ENCODE results near the gene PIP5K1A.
"Not testable (repeated sequence)": the region's sequence is repeated elsewhere in the genome, so short reads cannot be mapped to it uniquely, and the experiment has no call there.

The PIP5K1A gene

DNA sequence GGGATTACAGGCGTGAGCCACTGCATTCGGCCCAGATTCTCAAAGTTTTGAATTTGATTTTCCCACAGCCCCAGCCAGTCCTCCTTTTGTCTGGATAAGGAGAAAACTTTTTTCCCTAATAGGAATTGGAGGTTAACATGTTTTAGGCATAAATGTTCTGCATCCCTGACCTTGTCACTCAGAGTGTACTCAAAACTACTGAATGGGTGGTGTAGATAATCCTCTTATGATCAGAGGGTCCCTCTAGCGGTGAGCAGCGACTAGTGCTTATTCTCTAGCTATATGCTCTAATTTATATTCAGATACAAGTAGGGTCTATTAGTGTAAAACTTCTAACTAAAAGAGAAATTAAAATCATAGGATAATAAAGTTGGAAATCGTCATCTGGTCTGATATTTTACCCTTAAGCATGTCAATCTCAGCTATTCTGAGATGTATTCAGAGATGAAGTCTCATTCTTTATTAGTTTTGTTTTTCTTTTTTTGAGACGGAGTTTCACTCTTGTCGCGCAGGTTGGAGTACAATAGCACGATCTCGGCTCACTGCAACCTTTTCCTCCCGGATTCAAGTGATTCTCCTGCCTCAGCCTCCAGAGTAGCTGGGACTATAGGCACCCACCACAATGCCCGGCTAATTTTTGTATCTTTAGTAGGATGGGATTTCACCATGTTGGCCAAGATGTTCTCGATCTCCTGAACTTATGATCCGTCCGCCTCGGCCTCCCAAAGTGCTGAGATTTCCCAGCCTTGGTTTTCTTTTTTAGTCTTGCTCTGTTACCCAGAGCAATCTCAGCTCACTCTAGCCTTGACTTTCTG, 53.5 kb downstream of the PIP5K1A start:
- in situ Hi-C loops (cut with MboI; ENCODE audit: low sequenced_read_pairs), result no loop called here

- in situ Hi-C loops (cut with MboI; ENCODE audit: low sequenced_read_pairs), result no loop called here
Measured at GRCh38 chr1:151254217-151255213, 56.2 kb downstream of the PIP5K1A start, which contains the start of gene PSMD4. TSS of gene PSMD4 (plus strand) at chr1:151254734. CDS start at chr1:151254783, 49 bp downstream.

GRCh38 chr1:151255381-151255780, 57.0 kb downstream of the PIP5K1A start:
- in situ Hi-C loops (cut with MboI; ENCODE audit: low sequenced_read_pairs), result no loop called here

DNA sequence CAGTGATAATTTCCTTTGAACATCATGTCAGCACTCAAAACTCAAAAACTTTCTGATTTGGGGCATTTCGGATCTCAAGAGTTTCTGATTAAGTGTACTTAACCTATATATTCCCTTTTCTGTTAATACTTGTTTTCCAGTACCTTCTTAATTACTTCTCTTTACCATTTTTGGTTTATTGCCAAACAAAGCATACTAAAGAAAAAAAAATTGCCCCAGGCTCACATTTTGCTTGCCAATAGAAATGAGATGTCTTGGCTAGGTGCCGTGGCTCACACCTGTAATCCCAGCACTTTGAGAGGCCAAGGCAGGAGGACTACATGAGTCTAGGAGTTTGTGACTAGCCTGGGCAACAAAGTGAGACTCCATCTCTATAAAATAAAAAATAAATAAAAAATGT, 61.0 kb downstream of the PIP5K1A start:
- in situ Hi-C loops (cut with MboI; ENCODE audit: low sequenced_read_pairs), result no loop called here

DNA sequence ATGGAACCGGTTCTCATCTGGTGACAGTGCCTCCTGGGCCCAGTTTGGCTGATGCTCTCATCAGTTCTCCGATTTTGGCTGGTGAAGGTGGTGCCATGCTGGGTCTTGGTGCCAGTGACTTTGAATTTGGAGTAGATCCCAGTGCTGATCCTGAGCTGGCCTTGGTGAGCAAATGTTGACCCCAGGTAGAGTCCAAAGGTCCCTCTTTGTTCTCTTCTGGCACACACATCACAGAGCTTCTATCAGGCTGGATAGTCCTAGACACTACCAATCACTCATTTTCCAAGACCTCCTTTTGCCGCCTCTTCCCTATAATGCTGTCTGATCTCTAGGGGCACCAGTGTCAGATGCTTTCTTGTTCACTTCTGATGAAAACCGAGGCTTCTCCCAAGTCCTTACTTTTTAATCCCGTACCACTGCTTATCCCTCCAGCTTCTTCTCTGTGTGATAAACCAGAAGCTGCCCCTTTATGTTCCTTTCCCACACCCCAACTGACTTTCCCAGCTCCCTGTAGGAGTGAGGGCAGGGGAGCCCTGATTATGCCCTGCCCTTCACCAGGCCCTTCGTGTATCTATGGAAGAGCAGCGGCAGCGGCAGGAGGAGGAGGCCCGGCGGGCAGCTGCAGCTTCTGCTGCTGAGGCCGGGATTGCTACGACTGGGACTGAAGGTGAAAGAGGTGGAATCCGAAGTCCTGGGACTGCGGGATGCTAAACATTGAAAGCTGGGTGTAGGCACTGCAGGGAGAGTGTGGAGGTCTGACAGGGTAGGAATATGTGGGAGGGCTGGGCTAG, 67.3 kb downstream of the PIP5K1A start:
- in situ Hi-C loops (cut with MboI; ENCODE audit: low sequenced_read_pairs), result no loop called here

DNA sequence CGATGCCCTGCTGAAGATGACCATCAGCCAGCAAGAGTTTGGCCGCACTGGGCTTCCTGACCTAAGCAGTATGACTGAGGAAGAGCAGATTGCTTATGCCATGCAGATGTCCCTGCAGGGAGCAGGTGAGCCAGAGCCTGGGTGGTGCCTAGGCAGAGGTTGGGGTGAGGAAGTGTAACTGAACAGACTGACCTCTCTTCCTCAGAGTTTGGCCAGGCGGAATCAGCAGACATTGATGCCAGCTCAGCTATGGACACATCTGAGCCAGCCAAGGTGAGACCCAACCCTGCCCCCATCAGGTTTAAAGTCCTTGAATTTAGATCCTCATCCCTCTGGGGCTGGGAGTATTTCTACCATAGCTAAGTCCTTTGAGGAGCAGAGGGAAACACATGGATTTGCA, 68.0 kb downstream of the PIP5K1A start:
- in situ Hi-C loops (cut with MboI; ENCODE audit: low sequenced_read_pairs), result no loop called here

- in situ Hi-C loops (cut with MboI; ENCODE audit: low sequenced_read_pairs), result no loop called here
Measured at GRCh38 chr1:151266821-151267220, 68.5 kb downstream of the PIP5K1A start.

DNA sequence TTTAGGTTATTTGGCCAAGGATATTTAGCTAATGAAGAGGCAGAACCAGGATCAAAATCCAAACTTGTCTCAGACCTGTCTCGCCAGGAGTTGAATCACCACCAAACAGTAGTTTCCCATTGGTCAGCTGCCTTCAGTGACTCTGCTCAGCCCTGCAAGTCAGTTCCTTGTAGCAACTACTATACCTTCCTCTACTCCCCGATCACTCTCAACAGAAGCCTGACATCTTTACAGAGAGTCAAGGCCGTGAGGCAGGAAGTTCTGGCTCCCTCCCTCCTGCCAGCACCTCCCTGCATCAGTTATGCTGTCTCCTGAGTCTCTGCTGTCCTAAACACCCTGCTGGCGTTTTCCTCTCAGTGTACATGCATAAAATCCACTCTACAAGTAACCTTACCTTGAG, 69.4 kb downstream of the PIP5K1A start:
- in situ Hi-C loops (cut with MboI; ENCODE audit: low sequenced_read_pairs), result no loop called here

DNA sequence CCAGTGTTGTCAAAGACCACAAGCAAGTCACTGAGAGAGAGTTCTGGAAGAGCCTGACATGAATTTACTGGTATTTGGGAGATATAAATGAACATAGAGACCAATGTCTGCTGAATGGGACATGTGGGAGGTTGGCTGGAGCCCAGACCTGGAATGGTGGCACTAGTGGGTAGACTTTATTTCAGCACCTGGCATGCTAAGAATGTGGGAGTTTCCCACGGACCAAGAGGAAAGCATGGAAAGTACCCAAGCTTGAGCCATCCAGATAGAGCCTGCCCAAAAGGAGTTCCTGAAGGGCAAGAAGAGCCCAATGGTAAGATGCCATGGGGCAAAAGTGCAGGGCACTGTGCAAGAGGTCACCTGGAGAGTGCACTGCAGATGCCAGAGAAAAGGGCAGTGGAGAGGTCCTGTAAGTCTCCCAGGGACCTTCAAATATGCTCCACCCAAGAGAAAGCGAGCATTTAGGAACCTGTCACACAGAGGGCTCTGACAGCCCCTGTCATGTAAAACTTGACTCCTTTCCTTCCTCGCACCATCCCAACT, 75.6 kb downstream of the PIP5K1A start:
- in situ Hi-C loops (cut with MboI; ENCODE audit: low sequenced_read_pairs), result no loop called here

DNA sequence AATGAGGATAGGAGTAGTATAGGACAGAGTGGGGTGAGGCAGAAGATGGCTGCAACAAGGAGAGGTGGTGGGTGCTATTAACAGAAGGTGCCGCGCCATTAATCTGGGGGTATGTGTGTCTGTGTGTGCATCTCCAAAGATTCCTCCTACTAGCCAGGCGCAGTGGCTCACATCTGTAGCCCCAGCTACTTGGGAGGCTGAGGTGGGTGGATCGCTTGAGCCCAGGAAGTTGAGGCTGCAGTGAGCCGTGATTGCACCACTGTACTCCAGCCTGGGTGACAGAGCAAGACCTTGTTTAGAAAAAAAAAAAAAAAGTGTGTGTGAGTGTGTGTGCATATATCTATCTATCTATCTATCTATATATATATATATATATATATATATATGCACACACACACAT, 77.0 kb downstream of the PIP5K1A start:
- in situ Hi-C loops (cut with MboI; ENCODE audit: low sequenced_read_pairs), result not testable (repeated sequence)

- in situ Hi-C loops (cut with MboI; ENCODE audit: low sequenced_read_pairs), result no loop called here
Measured at GRCh38 chr1:151277249-151277648, 78.9 kb downstream of the PIP5K1A start.

DNA sequence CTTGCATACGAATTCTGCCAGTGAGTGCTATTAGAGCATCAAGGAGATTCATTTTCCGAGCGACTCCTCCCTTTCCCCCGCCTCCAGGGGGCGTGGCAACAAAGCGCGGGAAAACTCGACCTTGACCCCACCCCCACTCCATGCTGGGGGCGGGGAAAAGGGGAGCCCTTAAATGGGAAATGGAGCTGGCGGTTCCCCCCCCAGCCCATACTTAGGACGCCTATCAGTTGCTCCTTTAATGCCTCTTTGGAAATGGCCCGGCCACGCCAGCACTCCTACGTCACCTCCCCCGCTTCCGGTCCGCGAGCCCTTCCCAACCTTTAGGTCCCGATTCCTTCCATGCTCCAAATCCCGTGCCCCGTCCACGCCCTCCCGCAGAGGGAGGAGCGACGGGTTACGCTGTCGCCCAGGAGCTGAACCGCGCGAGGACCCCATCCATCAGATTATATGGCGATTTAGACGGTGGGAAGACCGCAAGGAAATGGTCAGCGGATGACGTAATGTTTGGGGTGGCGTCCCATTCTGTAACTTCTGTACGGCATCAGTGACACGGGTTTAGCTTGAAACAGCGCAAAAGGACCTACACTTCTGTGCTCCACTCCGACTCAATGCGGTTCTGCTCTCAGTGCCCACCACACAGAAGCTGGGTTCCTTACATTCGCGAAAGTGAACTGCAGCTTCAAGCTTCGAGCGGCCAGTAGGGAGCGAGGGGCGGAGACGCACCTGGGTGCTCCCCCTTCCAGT, 83.0 kb downstream of the PIP5K1A start:
- in situ Hi-C loops (cut with MboI; ENCODE audit: low sequenced_read_pairs), result no loop called here

GRCh38 chr1:151281969-151282882, 83.9 kb downstream of the PIP5K1A start, which contains the start of gene ZNF687:
TSS of gene ZNF687 (plus strand) at chr1:151282299. CDS start at chr1:151286292, 3,993 bp downstream.
- in situ Hi-C loops (cut with MboI; ENCODE audit: low sequenced_read_pairs), result no loop called here

DNA sequence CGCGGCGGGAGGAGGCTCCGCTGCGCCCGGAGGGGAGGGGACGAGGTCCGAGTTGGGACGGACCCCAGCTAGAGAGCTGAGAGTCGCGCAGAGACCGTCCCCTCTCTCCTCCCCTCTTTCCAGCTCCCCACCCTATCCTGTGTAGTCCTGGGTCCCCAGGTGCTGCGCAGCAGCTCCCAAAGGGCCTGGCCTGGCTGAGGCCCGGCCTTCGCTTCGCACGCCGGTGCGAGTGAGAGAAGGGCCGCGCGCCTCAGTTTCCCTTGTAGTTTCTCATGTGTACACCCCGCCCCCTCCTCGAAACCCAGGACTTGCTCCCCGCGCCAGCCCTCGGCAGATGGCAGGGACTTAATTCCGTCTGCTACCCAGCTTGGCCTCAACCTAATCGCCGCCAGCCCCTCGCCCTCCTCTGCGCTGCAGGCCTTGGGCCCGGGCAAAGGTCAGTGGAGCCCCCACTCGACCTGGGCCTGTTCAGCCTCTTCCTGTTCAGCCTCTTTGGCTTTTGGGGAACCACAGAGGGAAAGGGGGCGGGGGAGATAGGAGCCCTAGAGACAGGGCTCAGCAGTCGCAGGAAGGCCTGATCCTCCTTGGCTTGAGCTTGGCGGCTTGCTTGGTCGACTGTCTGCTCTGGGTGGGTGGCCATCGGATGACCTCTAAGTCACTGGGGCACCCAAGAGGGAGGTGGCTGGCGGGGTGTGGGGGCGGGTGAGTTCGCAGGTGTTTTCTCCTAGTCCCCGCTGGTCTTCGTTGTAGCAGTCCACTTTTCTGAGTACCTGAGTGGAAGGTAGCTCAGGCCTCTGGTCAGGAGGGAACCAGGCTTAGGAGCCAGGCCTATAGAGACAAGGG, 84.8 kb downstream of the PIP5K1A start:
- in situ Hi-C loops (cut with MboI; ENCODE audit: low sequenced_read_pairs), result no loop called here

DNA sequence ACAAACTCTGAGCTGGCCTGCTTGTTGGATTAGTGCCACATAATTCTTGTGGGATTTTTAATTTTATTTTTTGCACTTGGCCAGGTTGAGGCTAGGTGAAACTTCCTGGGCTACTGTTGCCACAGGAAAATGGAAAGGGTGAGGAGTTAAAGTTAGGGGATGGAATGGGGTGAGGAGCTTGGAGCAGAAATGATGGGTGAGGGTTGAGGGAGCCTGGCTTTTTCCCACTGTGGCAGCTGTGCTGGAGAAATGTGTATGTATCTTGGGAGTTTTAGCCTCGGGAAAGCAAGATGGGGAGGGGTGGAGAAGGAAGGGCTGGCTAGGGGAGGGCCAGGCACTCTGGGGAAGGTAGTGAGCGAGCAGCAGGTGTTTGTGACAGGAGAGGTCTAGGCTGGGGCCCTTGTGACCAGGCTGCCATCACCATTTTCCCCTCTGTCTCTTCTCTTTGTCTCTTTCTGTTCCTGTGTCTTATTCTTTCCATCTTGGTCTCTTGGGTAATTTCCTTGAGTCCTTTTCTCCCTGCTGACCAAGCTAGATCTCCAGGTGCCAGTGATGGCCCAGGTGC, 85.7 kb downstream of the PIP5K1A start:
- in situ Hi-C loops (cut with MboI; ENCODE audit: low sequenced_read_pairs), result no loop called here

- in situ Hi-C loops (cut with MboI; ENCODE audit: low sequenced_read_pairs), result no loop called here
Measured at GRCh38 chr1:151286619-151287340, 88.4 kb downstream of the PIP5K1A start.

DNA sequence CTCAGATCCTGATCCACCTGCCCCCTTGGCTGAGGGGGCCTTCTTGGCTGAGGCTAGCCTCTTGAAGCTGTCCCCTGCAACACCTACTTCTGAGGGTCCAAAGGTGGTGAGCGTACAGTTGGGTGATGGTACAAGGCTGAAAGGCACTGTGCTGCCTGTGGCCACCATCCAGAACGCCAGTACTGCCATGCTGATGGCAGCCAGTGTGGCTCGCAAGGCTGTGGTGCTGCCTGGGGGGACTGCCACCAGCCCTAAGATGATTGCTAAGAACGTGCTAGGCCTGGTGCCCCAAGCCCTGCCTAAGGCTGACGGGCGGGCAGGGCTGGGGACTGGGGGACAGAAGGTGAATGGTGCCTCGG, 89.0 kb downstream of the PIP5K1A start:
- in situ Hi-C loops (cut with MboI; ENCODE audit: low sequenced_read_pairs), result no loop called here

Measured in HL-60/S4 treated with retinoic acid at 250 ng/mL for 4 days and 3 days (cell line).